Activated CD8-positive, alpha-beta T cell treated with anti-CD3 and anti-CD28 coated beads for 36 hours (primary cell): Measurements from ENCODE around the gene SND1. TPM values are rescaled to one million over a fixed set of nuclear protein-coding genes. Genes with fewer than 3 reads are reported as not detected.

Experiments used
- ATAC-seq: fragments of 200-7000 bp; cut with Tn5 transposase; one replicate; pipeline ENCODE4 v1.10.0; 2021; ENCODE audit warnings: mild to moderate bottlenecking, moderate library complexity
- CTCF ChIA-PET: fragments of 350-600 bp; sonication (Branson Sonifier 250); formaldehyde crosslinking; loops from one replicate; lab custom pipeline; 2021; ENCODE audit warnings: antibody characterized with exemption; lab: Charles Lee
- POLR2A ChIA-PET: fragments of 350-600 bp; sonication (Branson Sonifier 250); formaldehyde crosslinking; loops from one replicate; lab custom pipeline; 2021; ENCODE audit warnings: antibody characterized with exemption; lab: Charles Lee
- DNase-seq: peaks from one replicate; pipeline ENCODE4 v3.0.0-alpha.2; 2020
- H3K27ac Mint-ChIP-seq: one replicate; pipeline ENCODE4 v1.8.0; 2021; ENCODE audit warnings: mild to moderate bottlenecking, mixed read lengths
- H3K27me3 Mint-ChIP-seq: one replicate; pipeline ENCODE4 v1.8.0; 2021; ENCODE audit warnings: mixed read lengths
- H3K36me3 Mint-ChIP-seq: one replicate; pipeline ENCODE4 v1.8.0; 2021; ENCODE audit warnings: low read depth, mixed read lengths
- H3K4me1 Mint-ChIP-seq: one replicate; pipeline ENCODE4 v1.8.0; 2021; ENCODE audit warnings: low read depth, mixed read lengths
- H3K4me3 Mint-ChIP-seq: one replicate; pipeline ENCODE4 v1.8.0; 2021; ENCODE audit warnings: mild to moderate bottlenecking, moderate library complexity, mixed read lengths
- H3K9me3 Mint-ChIP-seq: one replicate; pipeline ENCODE4 v1.8.0; 2021; ENCODE audit warnings: mixed read lengths
- CTCF ChIP-seq: fragments of 200-600 bp; IDR thresholded peaks from one replicate; pipeline ENCODE4 v1.8.0; 2022; ENCODE audit warnings: antibody characterized with exemption, mild to moderate bottlenecking
- intact Hi-C: fragments of 100-400 bp; cut with micrococcal nuclease; formaldehyde crosslinking; loops from one replicate; pipeline ENCODE4 v1.10.0; 2022
- total RNA-seq, 2 experiments: library from RNA; stranded (reverse); gene quantifications; one replicate each; pipeline ENCODE4 v1.2.3, GENCODE V29; 2021

Gene SND1
- total RNA-seq, 2 experiments from 2014 or later: 206 to 208 TPM

- ATAC-seq: no peak
- no peak for TF ChIP-seq CTCF
- Mint-ChIP-seq H3K27me3 (no peaks in the 10 kb centered on the region), H3K9me3 (no peaks in the 10 kb centered on the region), H3K27ac (no peak overlapping the region), H3K36me3 (peaks cover 3% of the 10 kb centered on the region), H3K4me1 (peaks cover 15% of the 10 kb centered on the region), H3K4me3 (no peak overlapping the region)
- ChIA-PET POLR2A (no interaction called here), CTCF (interaction anchor here (0.8 to 1.6 kb wide), 3 partner anchors 10 to 170 kb away, joined by 3 to 5 read pairs (median 3); no protein-coding TSS in a partner anchor)
- no peak for DNase-seq
- intact Hi-C loops: no loop called here
Measured at GRCh38 chr7:128040205-128040604, 388.2 kb downstream of the SND1 start.

GRCh38 chr7:128041203-128041602 lies 389.2 kb downstream of the SND1 start:
- H3K27ac Mint-ChIP-seq: no peak overlapping the region
- H3K4me3 Mint-ChIP-seq: no peak overlapping the region
- no peaks in the 10 kb centered on the region for H3K27me3 Mint-ChIP-seq
- intact Hi-C loops: no loop called here
- ATAC-seq (no peak), DNase-seq (no peak)
- POLR2A ChIA-PET: no interaction called here
- CTCF ChIA-PET: interaction anchor here (1.3 to 1.6 kb wide), 2 partner anchors 11 to 102 kb away, joined by 3 read pairs; no protein-coding TSS in a partner anchor
- H3K36me3 Mint-ChIP-seq: peaks cover 3% of the 10 kb centered on the region
- peaks cover 15% of the 10 kb centered on the region for H3K4me1 Mint-ChIP-seq
- no peaks in the 10 kb centered on the region for H3K9me3 Mint-ChIP-seq
- no peak for TF ChIP-seq CTCF

GRCh38 chr7:128042012-128042411 lies 390.0 kb downstream of the SND1 start:
- intact Hi-C loops: no loop called here
- peaks cover 15% of the 10 kb centered on the region for H3K4me1 Mint-ChIP-seq
- H3K27me3 Mint-ChIP-seq: no peaks in the 10 kb centered on the region
- peaks cover 3% of the 10 kb centered on the region for H3K36me3 Mint-ChIP-seq
- ATAC-seq (no peak), DNase-seq (no peak)
- CTCF ChIA-PET: interaction anchor here (1.3 kb wide), 2 partner anchors 10 to 103 kb away, joined by 3 read pairs; no protein-coding TSS in a partner anchor
- H3K9me3 Mint-ChIP-seq: no peaks in the 10 kb centered on the region
- POLR2A ChIA-PET: interaction anchor here (0.5 kb wide), 1 partner anchor 12 kb away, joined by 3 read pairs; no protein-coding TSS in a partner anchor
- no peak overlapping the region for H3K27ac Mint-ChIP-seq
- no peak overlapping the region for H3K4me3 Mint-ChIP-seq
- no peak for TF ChIP-seq CTCF

GRCh38 chr7:128044064-128044463 lies 392.1 kb downstream of the SND1 start:
- CTCF ChIA-PET: interaction anchor here (1.0 to 1.7 kb wide), 2 partner anchors 10 to 11 kb away, joined by 3 to 6 read pairs; no protein-coding TSS in a partner anchor
- no peaks in the 10 kb centered on the region for H3K9me3 Mint-ChIP-seq
- no peak overlapping the region for H3K4me3 Mint-ChIP-seq
- peaks cover 11% of the 10 kb centered on the region for H3K4me1 Mint-ChIP-seq
- no peaks in the 10 kb centered on the region for H3K27me3 Mint-ChIP-seq
- DNase-seq (no peak), ATAC-seq (no peak)
- peaks cover 3% of the 10 kb centered on the region for H3K36me3 Mint-ChIP-seq
- no peak for TF ChIP-seq CTCF
- intact Hi-C loops: no loop called here
- H3K27ac Mint-ChIP-seq: no peak overlapping the region
- POLR2A ChIA-PET: no interaction called here

DNA sequence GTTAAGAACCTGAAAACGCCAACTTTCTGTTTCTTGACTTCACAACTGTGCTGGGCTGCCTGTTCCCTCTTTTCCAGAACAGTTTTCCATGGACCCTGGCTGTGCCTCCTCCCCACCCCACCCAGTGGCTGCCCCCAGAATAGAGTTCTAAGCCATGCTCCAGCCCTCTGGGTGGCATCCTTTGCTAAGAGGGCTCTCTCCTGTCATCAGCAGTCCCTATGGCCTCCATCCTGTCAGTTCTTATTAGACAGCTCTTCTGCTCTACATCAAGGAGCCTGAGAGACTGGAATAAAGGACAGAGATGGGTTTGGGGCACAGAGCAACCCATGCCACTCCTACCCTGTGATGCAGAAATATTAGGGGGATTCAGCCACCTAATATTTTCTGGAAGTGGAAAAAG lies 393.2 kb downstream of the SND1 start:
- CTCF ChIA-PET: interaction anchor here (1.0 to 1.7 kb wide), 2 partner anchors 9 to 12 kb away, joined by 3 to 5 read pairs; no protein-coding TSS in a partner anchor

More for the DNA sequence above, 393.2 kb downstream of the SND1 start:
- intact Hi-C loops: no loop called here
- H3K9me3 Mint-ChIP-seq: no peaks in the 10 kb centered on the region
- POLR2A ChIA-PET: no interaction called here
- ATAC-seq (no peak), DNase-seq (no peak)
- no peak for TF ChIP-seq CTCF
- H3K4me3 Mint-ChIP-seq: no peak overlapping the region
- H3K4me1 Mint-ChIP-seq: peaks cover 18% of the 10 kb centered on the region
- H3K27ac Mint-ChIP-seq: no peak overlapping the region
- H3K36me3 Mint-ChIP-seq: peaks cover 3% of the 10 kb centered on the region
- H3K27me3 Mint-ChIP-seq: no peaks in the 10 kb centered on the region
